Tongue (tissue), 2 donors: ENCODE measurements around the gene PLA2G7. TPM values are rescaled to one million over a fixed set of nuclear protein-coding genes. Genes with fewer than 3 reads are reported as not detected.
"Not testable (repeated sequence)": the region's sequence is repeated elsewhere in the genome, so short reads cannot be mapped to it uniquely, and the experiment has no call there.

Experiments used
- DNase-seq: peaks from one replicate; pipeline ENCODE4 v3.0.0-alpha.2; 2015
- total RNA-seq: library from RNA; depleted of rRNA; stranded (reverse); fragments of >200 nt; gene quantifications from one replicate; pipeline ENCODE4 v1.2.3, GENCODE V29; 2014

The PLA2G7 gene
- 0.82 TPM for total RNA-seq

DNA sequence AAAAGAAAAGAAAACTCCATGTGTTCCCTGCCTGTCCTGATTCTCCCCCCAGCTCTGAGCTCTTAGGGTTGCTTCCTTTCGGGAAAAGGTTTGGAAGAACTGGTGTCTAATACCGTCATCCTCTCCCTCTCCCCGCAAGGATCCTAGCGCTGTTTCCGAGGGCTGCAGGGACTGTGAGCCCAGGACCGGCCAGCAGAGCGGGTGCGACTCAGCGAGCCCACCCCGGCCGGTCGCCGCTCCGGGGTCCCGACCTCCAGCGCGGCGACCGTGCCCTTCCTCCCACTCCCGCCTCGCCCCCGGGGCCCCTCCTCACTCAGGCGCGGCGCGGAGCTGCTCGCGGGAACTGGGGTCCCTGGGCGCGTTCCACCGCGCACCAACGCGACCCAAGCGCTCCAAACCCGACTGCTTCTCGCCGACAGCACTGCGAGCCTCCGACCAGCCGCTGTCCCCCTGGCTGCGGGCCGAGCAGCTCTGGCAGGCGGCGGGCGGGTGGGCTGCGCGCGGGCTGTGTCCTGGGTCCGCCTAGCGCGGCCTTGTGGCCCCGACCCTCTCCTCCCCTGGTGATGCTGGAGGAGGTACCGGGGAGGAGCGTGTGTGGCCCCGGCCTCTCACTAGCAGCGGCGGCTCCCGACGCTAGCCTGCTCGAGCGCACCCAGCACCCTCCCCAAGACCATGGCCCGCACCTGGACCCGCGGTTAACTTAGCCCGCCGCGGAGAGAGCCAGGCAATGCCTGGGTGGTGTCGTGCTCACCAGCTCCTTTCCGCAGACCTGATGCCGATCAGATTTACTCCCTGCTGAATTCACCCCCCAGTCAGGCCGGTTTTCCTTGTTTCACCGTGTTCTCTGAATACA, at the start of gene PLA2G7:
Gene PLA2G7, minus strand, starts transcription at position 509 of the 853 bp plus-strand sequence. CDS start 12,484 bp downstream, outside the sequence.
- peak; percentile 56 for DNase-seq

DNA sequence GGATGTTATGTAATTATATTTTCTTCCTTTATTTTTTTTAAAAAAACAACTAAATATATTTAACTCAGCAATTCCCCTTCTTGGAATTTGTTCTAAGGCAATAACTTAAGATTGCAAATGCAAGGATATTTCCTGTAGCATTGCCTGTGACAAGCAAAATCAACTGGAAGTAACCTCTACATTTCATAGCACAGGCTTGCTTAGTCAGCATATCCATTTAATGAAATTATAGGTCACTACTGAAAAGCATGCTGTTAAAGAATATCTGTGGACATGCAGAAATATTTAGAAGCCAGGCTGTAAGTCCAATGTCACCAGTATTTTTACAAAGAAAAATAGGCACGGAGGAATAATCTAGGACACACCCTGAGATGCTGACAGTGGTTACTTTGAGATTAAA, 49.4 kb upstream of the PLA2G7 start:
- no peak for DNase-seq

DNA sequence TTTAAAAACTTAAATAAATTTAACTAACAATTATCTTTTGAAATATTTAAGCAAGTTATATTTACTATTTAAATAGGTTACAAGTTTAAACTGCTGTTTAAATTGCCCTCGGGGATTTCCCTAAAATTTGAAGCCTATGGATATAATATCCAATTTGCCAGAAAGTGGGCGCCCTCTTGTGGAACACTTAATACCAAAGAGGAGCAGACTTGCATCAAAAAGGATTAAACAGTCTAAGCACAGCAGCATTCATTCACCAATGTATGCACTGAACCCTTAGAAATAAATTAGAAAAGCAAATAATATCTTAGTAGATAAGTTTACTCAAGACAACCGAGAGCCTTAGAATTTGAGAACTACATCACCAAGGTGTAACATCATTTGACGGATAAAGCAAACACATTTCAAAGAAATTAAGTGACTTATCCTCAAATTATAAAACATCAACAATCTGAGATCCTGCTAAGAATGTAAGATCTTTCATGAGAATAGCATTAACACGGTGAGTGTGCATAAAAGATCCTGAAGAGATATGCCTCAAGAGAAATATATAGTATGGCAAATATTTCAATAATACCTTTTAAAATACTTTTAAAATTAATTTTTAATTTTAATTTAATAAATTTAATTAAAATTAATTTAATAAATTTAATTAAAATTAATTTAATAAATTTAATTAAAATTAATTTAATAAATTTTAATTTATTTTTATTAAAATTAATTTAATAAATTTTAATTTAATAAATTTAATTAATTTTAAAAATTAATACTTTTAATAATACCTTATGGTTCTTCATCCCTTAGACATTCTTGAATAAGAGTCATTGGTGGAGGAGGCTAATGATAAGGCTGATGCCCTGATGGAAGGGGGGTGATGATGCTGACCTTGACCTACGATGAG, 46.6 kb upstream of the PLA2G7 start:
- peak; percentile 91 for DNase-seq

DNA sequence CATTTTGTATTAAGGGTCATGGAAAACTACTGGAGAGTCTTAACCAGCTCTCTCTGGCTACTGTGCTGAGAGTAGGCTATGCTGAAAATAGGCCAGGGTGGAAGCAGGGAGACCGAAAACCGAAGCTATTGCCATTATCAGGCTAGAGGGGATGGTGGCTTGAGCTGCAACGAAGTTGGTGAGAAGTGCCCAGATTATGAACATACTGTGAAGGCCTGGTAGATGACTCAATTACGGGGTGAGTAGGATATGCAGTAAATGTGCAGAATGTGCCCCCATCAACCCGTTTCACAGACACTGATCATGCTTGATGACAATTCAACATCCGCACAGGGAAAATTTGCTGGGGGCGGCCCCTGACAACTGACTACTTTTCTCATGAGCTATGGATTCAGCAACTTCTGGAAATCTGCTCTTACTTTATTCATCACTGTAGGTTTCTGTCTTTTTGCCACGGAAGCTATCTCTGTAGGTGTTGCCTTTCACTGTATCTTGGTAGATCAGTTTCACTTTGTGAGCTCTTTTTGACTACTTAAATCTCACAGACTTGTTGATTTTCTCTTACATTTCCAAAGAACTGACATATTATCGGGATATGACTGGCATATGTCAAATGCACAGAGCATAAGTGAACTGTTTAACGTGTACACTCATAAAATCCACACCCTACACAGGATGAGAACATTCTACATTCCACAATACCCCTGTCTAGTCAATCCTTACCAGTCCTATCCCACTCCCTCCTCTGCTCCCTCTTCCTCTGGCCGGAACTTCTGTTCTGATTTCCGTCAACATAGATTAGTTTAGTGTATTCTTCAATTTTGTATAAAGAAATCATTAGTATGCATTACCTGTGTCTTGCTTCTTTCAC, 42.5 kb upstream of the PLA2G7 start:
- DNase-seq, result no peak

DNA sequence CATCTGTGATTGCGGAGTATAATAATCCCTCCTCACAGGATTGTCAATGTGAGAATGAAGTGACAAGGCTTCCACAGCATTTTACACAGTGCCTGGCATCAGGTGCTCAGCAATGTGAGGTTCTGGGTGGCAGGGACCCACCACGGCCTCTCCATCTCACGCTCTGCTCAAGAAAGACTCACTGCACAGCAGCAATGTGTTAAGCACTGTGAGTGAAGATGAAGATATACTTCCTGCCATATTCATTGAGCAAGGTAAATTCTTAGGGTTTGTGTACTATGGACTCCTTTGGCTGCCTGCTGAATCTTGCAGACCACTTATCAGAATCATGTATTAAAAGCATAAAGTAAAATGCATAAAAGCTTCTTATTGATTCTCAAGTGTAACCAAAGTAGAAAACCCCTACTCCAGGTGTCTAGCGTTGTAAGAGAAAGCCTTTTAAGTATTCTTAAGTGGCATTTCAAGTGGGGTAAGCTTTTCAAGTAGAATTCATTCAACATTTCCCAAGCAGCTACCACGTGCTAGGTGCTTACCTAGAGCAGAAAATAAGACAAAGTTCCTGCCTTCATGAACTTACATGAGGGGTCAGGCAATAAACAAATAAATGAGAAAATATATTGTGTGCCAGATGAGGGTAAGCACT, 41.0 kb upstream of the PLA2G7 start:
- no peak for DNase-seq

DNA sequence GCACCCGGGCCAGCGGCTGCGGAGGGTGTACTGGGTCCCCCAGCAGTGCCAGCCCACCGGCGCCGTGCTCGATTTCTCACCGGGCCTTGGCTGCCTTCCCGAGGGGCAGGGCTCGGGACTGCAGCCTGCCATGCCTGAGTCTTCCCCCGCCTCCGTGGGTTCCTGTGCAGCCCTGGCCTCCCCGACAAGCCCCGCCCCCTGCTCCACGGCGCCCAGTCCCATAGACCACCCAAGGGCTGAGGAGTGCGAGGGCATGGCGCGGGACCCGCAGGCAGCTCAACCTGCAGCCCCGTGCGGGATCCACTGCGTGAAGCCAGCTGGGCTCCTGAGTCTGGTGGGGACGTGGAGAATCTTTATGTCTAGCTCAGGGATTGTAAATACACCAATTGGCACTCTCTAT, 39.6 kb upstream of the PLA2G7 start:
- not testable (repeated sequence) for DNase-seq

DNA sequence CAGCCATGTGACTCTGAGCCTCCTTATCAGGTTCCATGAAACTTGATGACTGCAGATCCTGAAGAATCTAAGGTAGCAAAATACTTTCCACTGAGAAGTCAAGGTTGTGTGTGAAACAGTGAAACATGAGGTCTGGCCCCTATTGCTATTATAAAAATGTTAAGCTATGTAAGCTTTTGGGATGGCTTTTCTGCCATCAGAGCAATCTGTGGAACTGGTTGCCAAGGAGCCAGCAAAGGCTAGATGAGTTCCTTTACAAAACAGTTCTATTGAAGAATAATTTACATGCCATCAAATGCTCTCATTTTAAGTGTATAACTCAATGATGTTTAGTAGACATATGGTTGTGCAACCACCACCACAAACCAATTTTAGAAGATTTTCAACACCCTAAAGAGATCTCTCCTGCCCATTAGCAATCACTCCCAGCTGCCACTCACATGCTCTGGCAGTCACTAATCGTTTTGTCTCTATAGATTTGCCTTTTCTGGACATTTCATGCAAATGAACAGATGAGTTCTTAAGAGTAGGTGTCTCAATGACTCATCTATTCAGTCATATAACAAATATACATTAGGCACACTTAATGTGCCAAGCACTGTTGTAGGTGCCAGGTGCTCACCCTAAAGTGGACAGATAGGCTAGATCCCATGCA, 38.2 kb upstream of the PLA2G7 start:
- DNase-seq, result no peak

DNA sequence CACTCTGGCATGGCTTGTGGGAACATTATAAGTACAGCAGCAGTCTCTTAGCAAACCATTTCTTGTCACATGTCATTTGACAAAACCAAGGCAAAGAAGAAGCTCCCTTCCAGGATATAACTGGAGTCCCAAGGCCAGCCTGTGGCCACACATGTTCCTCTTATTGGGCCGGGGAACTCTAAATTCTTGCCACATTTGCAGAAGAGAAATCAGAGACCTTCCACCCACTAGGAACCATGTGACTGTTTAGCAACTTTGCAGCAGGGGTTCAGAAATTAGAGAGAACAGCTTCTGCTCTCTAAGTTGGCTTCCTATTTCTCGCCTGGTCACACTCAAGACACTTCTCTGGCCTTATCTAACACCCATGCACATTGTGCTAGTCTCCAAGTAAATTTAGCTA, 37.6 kb upstream of the PLA2G7 start:
- peak; percentile 18 for DNase-seq

DNA sequence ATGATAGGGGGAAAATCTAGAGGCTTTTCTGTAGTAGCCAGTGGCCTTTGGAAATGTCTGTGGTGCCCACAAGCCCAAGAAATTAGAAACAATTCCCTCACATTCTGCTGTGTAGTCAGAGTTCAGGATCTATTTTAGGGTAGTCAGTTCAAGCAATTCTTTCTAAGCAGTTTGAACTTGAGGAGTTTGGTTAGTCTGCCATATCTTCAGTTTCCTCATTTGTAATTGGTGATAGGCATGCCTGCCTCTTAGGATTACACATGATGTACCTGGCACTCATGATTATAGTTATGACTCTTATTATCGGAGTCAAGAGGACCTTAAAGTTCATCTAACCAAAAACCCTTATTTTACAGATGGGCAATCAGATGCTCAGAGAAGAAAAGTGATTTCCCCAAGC, 36.8 kb upstream of the PLA2G7 start:
- no peak for DNase-seq

DNA sequence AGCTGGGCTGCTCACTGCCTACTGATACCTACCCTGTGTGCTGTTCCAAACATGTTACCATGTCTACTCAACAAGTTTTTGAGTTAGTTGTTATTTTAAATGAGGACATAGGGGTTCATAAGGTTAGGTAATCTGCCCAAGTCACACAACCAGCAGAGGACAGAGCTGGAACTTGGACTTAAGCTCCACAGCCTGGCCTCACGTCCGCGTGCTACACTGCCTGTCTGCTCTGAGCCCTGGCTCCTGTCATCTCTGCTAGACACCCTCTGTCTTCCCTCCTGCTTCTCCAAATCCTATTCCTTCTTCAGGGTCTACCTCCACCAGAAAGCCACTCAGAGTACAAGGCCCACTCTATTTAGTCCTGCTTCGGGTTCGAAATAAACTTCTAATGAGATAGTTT, 29.8 kb upstream of the PLA2G7 start:
- DNase-seq, result no peak

DNA sequence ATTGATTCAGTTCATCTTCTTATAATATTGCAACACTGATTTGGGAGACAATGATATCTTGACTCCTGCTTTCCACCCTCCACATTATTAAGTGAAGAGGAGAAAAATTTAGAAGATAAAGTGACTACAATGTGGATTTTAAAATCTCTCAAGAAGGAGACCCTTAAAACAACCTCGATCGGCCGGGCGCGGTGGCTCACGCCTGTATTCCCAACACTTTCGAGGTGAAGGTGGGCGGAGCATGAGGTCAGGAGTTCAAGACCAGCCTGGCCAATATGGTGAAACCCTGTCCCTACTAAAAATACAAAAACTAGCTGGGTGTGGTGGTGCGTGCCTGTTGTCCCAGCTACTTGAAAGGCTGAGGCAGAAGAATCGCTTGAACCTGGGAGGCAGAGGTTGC, 29.1 kb upstream of the PLA2G7 start:
- not testable (repeated sequence) for DNase-seq

DNA sequence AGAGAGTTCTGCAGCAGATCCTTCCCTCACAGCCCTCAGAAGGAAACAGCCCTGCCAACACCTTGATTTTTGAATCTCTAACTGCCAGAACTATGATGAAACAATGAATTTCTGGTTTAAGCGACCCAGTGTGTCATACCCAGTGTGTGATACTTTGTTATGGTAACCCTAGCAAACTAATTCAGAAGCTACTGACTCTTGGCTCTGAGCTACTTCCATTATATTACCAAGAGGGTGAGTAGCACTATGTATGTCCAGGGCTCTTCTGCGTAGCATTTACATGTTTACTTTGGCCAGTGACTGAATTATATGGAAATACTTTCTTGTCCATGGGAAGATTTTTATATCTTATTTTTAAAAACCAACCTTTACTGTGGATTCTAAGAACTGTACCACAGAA, 28.3 kb upstream of the PLA2G7 start:
- no peak for DNase-seq

DNA sequence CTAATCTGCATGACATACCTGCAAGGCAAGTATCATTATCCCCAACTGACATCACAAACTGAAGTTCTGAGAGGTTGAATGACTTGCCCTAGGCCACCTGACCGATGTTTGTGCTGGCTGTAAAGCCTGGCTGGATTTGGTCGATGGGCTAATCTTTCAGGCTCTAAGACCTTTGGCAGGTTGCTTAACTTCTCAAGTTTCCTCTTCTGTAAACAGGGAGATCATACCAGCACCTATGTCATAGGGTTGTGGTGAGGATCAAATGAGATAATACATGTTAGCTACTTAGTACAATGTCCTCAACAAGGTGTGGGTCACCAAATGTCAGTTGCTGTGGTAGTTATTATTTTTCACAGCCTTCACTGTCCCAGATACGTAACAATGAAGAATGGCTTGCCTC, 25.8 kb upstream of the PLA2G7 start:
- DNase-seq, result no peak

DNA sequence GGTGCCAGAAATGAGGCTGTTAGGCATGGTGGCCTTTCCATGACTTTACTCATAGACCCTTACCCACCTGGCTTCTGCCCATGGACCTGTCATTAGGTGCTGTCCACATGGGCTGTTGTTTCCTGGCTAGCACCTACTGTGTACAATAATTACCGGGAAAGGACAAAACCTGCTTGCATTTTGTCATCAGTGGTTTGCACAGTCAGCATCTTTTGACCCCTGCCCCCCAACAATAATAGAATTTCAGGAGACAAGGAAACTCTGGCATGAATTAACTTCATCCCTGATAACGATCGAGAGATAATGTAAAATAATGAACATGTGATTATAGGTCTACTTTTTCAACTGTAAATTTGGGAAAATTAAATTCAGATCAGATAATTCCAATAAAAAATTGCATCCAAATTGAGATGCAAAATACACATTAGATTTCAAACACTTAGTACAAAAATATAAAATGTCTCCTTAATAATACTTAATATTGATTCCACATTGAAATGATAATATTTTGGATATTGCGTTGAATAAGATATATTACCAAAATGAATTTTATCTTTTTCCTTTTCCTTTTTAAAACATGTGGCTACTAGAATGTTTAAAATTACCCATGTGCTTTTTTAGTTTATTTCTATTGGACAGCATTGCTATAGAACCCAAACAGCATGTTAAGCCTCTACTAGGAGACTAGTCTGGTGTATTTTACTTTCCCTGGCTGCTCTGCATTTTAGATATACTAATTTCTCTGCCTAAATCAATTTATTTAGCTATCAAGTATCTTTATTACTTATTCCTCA, 24.0 kb upstream of the PLA2G7 start:
- no peak for DNase-seq

DNA sequence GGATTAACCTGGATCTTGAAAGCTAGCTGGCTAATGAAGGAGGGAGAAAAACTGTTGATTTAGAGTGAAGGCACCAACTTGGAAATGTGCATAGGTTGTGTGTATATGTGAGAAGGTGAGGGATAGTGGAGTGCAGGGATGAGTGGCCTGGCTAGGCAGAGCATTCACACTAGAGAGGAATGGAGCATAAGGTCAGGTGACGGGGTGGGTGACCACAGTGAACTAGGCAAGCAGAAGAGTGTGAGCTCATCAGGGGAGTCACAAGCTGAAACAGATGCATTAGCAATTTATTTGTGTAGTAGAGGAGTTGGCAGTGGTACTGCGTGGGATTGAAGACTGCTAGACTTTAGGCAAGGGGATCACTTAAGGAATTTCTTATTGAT, 22.0 kb upstream of the PLA2G7 start:
- DNase-seq, result no peak

DNA sequence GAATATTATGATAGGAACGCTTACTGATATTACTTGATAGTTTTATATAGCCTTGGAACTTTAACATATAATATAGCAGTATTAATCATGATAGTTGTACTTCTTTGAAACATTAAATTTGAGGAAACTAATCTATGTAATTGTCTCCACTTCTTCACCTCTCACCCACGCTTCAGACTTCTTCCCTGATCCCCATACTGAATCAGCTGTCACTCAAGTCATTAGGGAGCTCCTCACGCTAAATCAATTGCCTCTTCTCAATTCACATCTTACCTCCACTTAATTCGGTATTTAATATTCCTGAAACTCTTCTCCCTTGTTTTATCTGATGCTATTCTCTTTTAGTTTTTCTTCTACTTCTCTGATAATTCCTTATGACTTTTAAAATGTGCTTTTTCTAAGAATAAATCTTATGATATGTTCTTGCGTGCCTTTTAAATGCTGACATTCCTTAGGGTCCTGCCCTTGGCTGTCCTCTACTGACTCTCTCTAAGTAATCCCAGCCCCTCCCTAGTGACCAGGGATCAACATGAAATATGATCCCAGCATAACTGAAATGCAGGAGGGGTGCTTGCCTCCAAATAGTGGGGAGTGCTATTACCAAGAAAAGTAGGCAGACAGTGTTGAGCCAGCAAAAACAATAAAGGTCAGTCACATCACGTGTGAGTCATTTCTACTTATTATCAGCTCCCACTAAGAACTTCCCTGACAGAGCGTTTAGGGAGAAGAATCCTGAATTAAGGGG, 21.5 kb upstream of the PLA2G7 start:
- DNase-seq, result peak; percentile 35

DNA sequence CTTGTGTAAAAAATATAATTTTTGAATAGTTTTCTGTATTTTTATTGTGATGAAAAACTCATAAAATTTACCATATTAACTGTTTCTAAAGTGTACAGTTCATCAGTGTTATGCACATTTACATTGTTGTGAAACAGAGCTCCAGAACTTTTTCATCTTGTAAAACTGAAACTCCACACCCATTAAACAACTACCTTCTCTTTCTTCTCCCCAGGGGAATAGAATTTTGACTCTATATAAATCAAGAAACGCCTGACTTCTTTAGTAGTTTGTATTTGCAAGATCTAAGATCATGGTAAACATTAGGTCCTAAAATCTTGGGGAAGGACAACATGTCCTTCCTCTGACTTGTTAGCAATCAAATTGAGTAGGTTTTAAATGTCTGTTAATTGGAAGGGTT, 20.7 kb upstream of the PLA2G7 start:
- no peak for DNase-seq

DNA sequence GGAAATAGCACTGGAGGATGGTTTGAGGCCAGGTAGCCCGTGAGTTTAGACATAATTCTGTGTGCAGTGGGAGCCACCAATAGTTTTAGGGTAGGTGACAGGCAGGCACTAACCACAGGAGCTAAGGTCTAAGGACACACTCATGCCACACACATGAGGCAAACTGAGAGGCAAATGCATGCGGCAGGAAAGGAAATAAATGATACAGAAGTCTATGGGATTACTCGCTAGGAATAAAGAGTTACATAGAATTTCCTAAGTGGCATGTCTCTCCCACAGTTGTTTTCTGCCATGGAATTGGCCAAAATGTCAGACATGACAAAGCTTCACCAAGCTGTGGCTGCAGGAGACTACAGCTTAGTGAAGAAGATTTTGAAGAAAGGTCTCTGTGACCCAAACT, 16.5 kb upstream of the PLA2G7 start:
- no peak for DNase-seq

DNA sequence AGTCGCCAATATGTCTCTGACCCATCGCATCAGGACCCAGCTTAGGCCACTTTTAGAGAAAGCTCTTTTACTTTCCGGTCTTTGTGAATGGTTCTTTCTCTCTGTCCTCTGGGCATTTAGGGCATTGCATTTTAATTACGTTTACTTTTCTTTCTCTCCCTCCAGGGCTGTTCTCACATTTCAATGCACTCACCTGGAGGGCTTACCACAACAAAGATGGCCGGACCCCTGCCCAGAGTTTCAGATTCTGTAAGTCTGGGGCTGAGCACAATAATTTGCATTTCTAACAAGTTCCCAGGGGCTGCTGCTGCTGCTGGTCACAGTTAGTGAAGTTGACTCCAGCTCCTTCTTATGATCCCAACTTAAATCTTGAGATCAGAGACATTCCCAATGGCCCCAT, 14.6 kb upstream of the PLA2G7 start:
- DNase-seq, result no peak
